GM23338 (cell line): Measurements from ENCODE around the gene CNOT1. TPM values are rescaled to one million over a fixed set of nuclear protein-coding genes. Genes with fewer than 3 reads are reported as not detected.

Source experiments
- ATAC-seq: fragments of 200-7000 bp; cut with Tn5 transposase; 3 replicates; pipeline ENCODE4 v1.9.1; 2020
- DNase-seq: peaks from one replicate; pipeline ENCODE4 v3.0.0-alpha.2; 2015; ENCODE audit warnings: low spot score
- H2AFZ ChIP-seq: fragments of 200-600 bp; sonication (generic); 2 replicates; pipeline ENCODE4 v1.8.0; 2016; ENCODE audit warnings: antibody characterized with exemption, mild to moderate bottlenecking, moderate library complexity
- H3F3A ChIP-seq: fragments of 200-600 bp; sonication (generic); replicated peaks from 2 replicates; pipeline ENCODE4 v1.8.0; 2017; ENCODE audit warnings: antibody characterized with exemption, mixed run types, low read depth
- H3K27ac ChIP-seq: fragments of 200-600 bp; sonication (generic); 2 replicates; pipeline ENCODE4 v1.6.1; 2016; ENCODE audit warnings: low read depth
- H3K27me3 ChIP-seq: fragments of 200-600 bp; sonication (generic); 2 replicates; pipeline ENCODE4 v1.8.0; 2016; ENCODE audit warnings: mild to moderate bottlenecking, mixed run types, moderate library complexity; ENCODE audit not compliant: insufficient read depth
- H3K36me3 ChIP-seq: fragments of 200-600 bp; sonication (generic); 2 replicates; pipeline ENCODE4 v1.8.0; 2016; ENCODE audit warnings: mild to moderate bottlenecking; ENCODE audit not compliant: insufficient read depth
- H3K4me1 ChIP-seq: fragments of 200-600 bp; sonication (generic); 2 replicates; pipeline ENCODE4 v1.8.0; 2016; ENCODE audit warnings: mild to moderate bottlenecking, moderate library complexity; ENCODE audit not compliant: insufficient read depth
- H3K4me2 ChIP-seq: fragments of 200-600 bp; sonication (generic); 2 replicates; pipeline ENCODE4 v1.7.1; 2017; ENCODE audit warnings: mixed run types
- H3K4me3 ChIP-seq: fragments of 200-600 bp; sonication (generic); 2 replicates; pipeline ENCODE4 v1.6.1; 2016; ENCODE audit warnings: mixed run types
- H3K79me2 ChIP-seq: fragments of 200-600 bp; sonication (generic); replicated peaks from 2 replicates; pipeline ENCODE4 v1.8.0; 2017; ENCODE audit warnings: mild to moderate bottlenecking; ENCODE audit not compliant: insufficient read depth
- H3K9me2 ChIP-seq: fragments of 200-600 bp; sonication (generic); 2 replicates; pipeline ENCODE4 v1.8.0; 2017; ENCODE audit not compliant: insufficient read depth
- H4K20me1 ChIP-seq: fragments of 200-600 bp; sonication (generic); replicated peaks from 2 replicates; pipeline ENCODE4 v1.8.0; 2017; ENCODE audit warnings: mild to moderate bottlenecking; ENCODE audit not compliant: insufficient read depth
- H3K27ac Mint-ChIP-seq: 2 replicates; pipeline ENCODE4 v1.8.0; 2020; ENCODE audit warnings: inconsistent platforms, mild to moderate bottlenecking, moderate library complexity, mixed read lengths
- H3K27me3 Mint-ChIP-seq: 3 replicates; pipeline ENCODE4 v1.8.0; 2022; ENCODE audit warnings: low read depth, mild to moderate bottlenecking, moderate library complexity, mixed read lengths, inconsistent platforms; ENCODE audit not compliant: insufficient read depth, poor library complexity
- H3K36me3 Mint-ChIP-seq: 3 replicates; pipeline ENCODE4 v1.8.0; 2021; ENCODE audit warnings: low read depth, mild to moderate bottlenecking, inconsistent platforms, moderate library complexity, mixed read lengths
- H3K4me1 Mint-ChIP-seq: 3 replicates; pipeline ENCODE4 v1.8.0; 2020; ENCODE audit warnings: mild to moderate bottlenecking, inconsistent platforms, mixed read lengths
- H3K4me3 Mint-ChIP-seq: 3 replicates; pipeline ENCODE4 v1.8.0; 2021; ENCODE audit warnings: moderate library complexity, mild to moderate bottlenecking, inconsistent platforms, mixed read lengths
- H3K9me3 Mint-ChIP-seq: 3 replicates; pipeline ENCODE4 v1.8.0; 2020; ENCODE audit warnings: moderate library complexity, mild to moderate bottlenecking, inconsistent platforms, mixed read lengths
- EZH2 ChIP-seq: fragments of 200-600 bp; sonication (generic); IDR thresholded peaks from one replicate; pipeline ENCODE4 v1.8.0; 2017; ENCODE audit warnings: antibody characterized with exemption, mild to moderate bottlenecking, low read depth; ENCODE audit not compliant: unreplicated experiment
- JUNB ChIP-seq: IDR thresholded peaks from one replicate; pipeline ENCODE4 v1.6.1; 2016; ENCODE audit warnings: antibody characterized with exemption; ENCODE audit not compliant: unreplicated experiment
- POLR2AphosphoS5 ChIP-seq: IDR thresholded peaks from 2 replicates; pipeline ENCODE4 v1.6.1; 2016; ENCODE audit warnings: antibody characterized with exemption, low read depth
- ZNF114 ChIP-seq: fragments of 250-450 bp; sonication (Bioruptor Pico); IDR thresholded peaks from 2 replicates; pipeline ENCODE4 v1.5.0; 2020; ENCODE audit warnings: mild to moderate bottlenecking, moderate library complexity
- ZNF331 ChIP-seq: fragments of 250-450 bp; sonication (Bioruptor Pico); IDR thresholded peaks from 2 replicates; pipeline ENCODE4 v1.5.0; 2020; ENCODE audit warnings: low read depth, mild to moderate bottlenecking, moderate library complexity
- polyA plus RNA-seq: library from polyadenylated mRNA; unstranded; fragments of >200 nt; fragmentation: Nextera tagmentation; extraction: Ambion mirVana; gene quantifications from 2 replicates; pipeline ENCODE4 v1.2.1, GENCODE V29; 2016
- total RNA-seq: library from RNA; depleted of rRNA; stranded (reverse); fragments of >200 nt; shearing (Covaris generic); gene quantifications from 2 replicates; pipeline ENCODE4 v1.2.3, GENCODE V29; 2014
- TF ChIP-seq, protein P1 (sequence below): IDR thresholded peaks from 2 replicates; pipeline ENCODE4 v1.6.1; 2016; ENCODE audit warnings: antibody characterized with exemption
- TF ChIP-seq, protein P2 (sequence below): IDR thresholded peaks from one replicate; pipeline ENCODE4 v1.6.1; 2018; ENCODE audit warnings: antibody characterized with exemption; ENCODE audit not compliant: unreplicated experiment
- TF ChIP-seq, protein P3 (sequence below): fragments of 250-450 bp; sonication (Bioruptor Pico); IDR thresholded peaks from 2 replicates; pipeline ENCODE4 v1.5.0; 2020; ENCODE audit warnings: mild to moderate bottlenecking, moderate library complexity

The CNOT1 gene
- total and polyA plus RNA-seq, 2 experiments from 2014 or later, result 59.2 to 298 TPM

DNA sequence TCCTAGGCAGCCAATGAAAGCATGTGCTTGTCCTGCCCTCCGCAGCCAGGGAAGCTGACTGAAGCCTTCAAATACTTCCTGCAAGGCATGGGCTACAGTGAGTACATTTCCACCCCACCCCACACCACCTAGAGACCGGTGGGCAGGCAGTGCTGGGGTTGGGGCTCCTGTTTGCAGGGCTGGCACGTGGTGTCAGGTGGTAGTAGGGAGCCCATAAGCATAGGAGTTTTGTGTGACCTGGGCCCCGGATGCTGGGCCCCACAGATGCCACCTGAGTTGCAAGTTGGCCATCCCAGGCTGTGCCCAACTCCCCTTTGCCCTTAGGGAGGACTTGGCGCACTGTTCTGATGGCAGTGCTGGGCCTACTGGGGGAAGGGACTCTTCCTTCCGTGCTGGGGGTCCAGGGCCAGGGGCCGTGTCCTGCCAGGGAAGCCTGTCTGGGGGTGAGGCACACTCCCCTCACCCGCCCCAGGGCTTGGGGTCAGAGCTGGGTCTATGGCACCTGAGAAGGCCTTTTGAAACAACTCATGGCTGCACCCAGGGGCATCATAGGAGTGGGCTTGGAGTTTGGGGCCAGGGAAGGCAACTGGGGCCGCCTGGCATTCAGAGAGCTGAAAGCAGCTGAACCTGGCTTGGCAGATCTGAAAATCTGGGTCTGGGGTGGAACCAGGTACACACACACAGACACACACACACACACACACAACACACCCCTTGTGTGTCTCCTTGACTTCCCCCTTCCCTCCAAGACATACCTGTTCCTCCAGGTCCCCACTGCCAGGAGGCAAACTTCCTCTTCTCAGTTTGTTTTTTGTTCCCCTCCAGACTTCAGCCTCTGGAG is 120.2 kb downstream of the CNOT1 start:
- 0 out of 2 replicates have a peak overlapping the region, but pooled peaks have one; percentile 30 for H3K27ac Mint-ChIP-seq
- ATAC-seq (no peak), DNase-seq (no peak)
- H3K4me2 ChIP-seq, result no peak overlapping the region
- no peaks in the 10 kb centered on the region for H3K27me3 ChIP-seq
- H3K79me2 ChIP-seq, result peaks cover 13% of the 10 kb centered on the region
- H3K4me1 Mint-ChIP-seq, result peaks cover 37% of the 10 kb centered on the region
- peaks cover 13% of the 10 kb centered on the region; the same call in 1 of the 3 replicates for H3K36me3 Mint-ChIP-seq
- peaks cover 24% of the 10 kb centered on the region for H3K27me3 Mint-ChIP-seq
- TF ChIP-seq POLR2AphosphoS5 (0 out of 2 replicates have a peak, but pooled peaks have one; percentile 6), JUNB (no peak)
- H3K4me3 Mint-ChIP-seq, result no peak overlapping the region
- H2AFZ ChIP-seq, result no peak overlapping the region
- H3K27ac ChIP-seq, result no peak overlapping the region
- H3K9me2 ChIP-seq, result no peaks in the 10 kb centered on the region
- H4K20me1 ChIP-seq, result peaks cover 3% of the 10 kb centered on the region; the same call in 1 of the 2 replicates
- no peaks in the 10 kb centered on the region; the same call in 2 of the 3 replicates for H3K9me3 Mint-ChIP-seq
- no peaks in the 10 kb centered on the region for H3K36me3 ChIP-seq
- 0 out of 2 replicates have a peak, but pooled peaks cover 4% of the 10 kb centered on the region for H3F3A ChIP-seq
- H3K4me3 ChIP-seq, result no peak overlapping the region
- peaks cover 9% of the 10 kb centered on the region; the same call in 1 of the 2 replicates for H3K4me1 ChIP-seq

DNA sequence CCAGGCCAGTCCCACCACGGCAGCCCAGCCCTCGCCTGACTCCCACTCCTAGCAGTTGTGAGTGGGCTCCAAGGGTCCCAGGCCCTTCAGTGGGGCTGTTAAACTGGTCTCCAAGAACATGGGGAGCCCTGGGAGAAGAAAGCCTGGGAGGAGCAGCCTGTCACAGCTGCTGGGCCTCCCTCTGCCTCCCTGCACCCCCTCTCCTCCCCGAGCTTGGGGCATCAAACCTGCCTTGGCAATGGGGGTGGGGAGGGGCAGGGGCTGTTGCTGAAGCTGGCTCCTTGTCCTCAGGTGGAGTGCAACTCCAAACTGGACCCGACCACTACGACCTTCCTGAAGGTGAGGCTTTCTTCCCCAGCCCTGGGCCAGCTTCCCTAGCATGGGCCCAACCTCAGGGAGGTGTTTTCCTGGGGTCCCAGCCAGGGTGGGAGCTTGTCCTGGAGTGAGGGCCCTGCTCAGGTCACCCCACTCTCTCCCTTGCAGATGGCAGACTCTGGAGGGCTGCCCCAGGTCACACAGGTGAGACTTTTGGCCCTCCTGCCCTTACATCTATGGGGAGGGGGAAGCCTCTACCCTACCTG is 120.9 kb downstream of the CNOT1 start:
- Histone ChIP-seq H3F3A (0 out of 2 replicates have a peak, but pooled peaks cover 4% of the 10 kb centered on the region), H3K4me1 (peaks cover 3% of the 10 kb centered on the region; the same call in 1 of the 2 replicates), H3K4me3 (no peak overlapping the region), H3K79me2 (peaks cover 6% of the 10 kb centered on the region), H3K27me3 (no peaks in the 10 kb centered on the region), H3K27ac (no peak overlapping the region), H3K36me3 (no peaks in the 10 kb centered on the region), H3K4me2 (no peak overlapping the region), H2AFZ (no peak overlapping the region), H4K20me1 (peaks cover 3% of the 10 kb centered on the region; the same call in 1 of the 2 replicates), H3K9me2 (no peaks in the 10 kb centered on the region)
- ATAC-seq, result no peak
- peaks cover 24% of the 10 kb centered on the region for H3K27me3 Mint-ChIP-seq
- no peak overlapping the region for H3K27ac Mint-ChIP-seq
- no peaks in the 10 kb centered on the region; the same call in 2 of the 3 replicates for H3K9me3 Mint-ChIP-seq
- H3K4me3 Mint-ChIP-seq, result no peak overlapping the region
- H3K4me1 Mint-ChIP-seq, result peaks cover 34% of the 10 kb centered on the region
- H3K36me3 Mint-ChIP-seq, result peaks cover 10% of the 10 kb centered on the region; the same call in 1 of the 3 replicates
- DNase-seq, result no peak
- TF ChIP-seq ZNF114 (no peak), ZNF331 (CRISPR knock-in tag) (no peak), EZH2 (no peak)
- TF ChIP-seq, protein P1, sequence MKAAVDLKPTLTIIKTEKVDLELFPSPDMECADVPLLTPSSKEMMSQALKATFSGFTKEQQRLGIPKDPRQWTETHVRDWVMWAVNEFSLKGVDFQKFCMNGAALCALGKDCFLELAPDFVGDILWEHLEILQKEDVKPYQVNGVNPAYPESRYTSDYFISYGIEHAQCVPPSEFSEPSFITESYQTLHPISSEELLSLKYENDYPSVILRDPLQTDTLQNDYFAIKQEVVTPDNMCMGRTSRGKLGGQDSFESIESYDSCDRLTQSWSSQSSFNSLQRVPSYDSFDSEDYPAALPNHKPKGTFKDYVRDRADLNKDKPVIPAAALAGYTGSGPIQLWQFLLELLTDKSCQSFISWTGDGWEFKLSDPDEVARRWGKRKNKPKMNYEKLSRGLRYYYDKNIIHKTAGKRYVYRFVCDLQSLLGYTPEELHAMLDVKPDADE, result no peak
- TF ChIP-seq, protein P2, sequence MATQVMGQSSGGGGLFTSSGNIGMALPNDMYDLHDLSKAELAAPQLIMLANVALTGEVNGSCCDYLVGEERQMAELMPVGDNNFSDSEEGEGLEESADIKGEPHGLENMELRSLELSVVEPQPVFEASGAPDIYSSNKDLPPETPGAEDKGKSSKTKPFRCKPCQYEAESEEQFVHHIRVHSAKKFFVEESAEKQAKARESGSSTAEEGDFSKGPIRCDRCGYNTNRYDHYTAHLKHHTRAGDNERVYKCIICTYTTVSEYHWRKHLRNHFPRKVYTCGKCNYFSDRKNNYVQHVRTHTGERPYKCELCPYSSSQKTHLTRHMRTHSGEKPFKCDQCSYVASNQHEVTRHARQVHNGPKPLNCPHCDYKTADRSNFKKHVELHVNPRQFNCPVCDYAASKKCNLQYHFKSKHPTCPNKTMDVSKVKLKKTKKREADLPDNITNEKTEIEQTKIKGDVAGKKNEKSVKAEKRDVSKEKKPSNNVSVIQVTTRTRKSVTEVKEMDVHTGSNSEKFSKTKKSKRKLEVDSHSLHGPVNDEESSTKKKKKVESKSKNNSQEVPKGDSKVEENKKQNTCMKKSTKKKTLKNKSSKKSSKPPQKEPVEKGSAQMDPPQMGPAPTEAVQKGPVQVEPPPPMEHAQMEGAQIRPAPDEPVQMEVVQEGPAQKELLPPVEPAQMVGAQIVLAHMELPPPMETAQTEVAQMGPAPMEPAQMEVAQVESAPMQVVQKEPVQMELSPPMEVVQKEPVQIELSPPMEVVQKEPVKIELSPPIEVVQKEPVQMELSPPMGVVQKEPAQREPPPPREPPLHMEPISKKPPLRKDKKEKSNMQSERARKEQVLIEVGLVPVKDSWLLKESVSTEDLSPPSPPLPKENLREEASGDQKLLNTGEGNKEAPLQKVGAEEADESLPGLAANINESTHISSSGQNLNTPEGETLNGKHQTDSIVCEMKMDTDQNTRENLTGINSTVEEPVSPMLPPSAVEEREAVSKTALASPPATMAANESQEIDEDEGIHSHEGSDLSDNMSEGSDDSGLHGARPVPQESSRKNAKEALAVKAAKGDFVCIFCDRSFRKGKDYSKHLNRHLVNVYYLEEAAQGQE, result no peak
- TF ChIP-seq, protein P3, sequence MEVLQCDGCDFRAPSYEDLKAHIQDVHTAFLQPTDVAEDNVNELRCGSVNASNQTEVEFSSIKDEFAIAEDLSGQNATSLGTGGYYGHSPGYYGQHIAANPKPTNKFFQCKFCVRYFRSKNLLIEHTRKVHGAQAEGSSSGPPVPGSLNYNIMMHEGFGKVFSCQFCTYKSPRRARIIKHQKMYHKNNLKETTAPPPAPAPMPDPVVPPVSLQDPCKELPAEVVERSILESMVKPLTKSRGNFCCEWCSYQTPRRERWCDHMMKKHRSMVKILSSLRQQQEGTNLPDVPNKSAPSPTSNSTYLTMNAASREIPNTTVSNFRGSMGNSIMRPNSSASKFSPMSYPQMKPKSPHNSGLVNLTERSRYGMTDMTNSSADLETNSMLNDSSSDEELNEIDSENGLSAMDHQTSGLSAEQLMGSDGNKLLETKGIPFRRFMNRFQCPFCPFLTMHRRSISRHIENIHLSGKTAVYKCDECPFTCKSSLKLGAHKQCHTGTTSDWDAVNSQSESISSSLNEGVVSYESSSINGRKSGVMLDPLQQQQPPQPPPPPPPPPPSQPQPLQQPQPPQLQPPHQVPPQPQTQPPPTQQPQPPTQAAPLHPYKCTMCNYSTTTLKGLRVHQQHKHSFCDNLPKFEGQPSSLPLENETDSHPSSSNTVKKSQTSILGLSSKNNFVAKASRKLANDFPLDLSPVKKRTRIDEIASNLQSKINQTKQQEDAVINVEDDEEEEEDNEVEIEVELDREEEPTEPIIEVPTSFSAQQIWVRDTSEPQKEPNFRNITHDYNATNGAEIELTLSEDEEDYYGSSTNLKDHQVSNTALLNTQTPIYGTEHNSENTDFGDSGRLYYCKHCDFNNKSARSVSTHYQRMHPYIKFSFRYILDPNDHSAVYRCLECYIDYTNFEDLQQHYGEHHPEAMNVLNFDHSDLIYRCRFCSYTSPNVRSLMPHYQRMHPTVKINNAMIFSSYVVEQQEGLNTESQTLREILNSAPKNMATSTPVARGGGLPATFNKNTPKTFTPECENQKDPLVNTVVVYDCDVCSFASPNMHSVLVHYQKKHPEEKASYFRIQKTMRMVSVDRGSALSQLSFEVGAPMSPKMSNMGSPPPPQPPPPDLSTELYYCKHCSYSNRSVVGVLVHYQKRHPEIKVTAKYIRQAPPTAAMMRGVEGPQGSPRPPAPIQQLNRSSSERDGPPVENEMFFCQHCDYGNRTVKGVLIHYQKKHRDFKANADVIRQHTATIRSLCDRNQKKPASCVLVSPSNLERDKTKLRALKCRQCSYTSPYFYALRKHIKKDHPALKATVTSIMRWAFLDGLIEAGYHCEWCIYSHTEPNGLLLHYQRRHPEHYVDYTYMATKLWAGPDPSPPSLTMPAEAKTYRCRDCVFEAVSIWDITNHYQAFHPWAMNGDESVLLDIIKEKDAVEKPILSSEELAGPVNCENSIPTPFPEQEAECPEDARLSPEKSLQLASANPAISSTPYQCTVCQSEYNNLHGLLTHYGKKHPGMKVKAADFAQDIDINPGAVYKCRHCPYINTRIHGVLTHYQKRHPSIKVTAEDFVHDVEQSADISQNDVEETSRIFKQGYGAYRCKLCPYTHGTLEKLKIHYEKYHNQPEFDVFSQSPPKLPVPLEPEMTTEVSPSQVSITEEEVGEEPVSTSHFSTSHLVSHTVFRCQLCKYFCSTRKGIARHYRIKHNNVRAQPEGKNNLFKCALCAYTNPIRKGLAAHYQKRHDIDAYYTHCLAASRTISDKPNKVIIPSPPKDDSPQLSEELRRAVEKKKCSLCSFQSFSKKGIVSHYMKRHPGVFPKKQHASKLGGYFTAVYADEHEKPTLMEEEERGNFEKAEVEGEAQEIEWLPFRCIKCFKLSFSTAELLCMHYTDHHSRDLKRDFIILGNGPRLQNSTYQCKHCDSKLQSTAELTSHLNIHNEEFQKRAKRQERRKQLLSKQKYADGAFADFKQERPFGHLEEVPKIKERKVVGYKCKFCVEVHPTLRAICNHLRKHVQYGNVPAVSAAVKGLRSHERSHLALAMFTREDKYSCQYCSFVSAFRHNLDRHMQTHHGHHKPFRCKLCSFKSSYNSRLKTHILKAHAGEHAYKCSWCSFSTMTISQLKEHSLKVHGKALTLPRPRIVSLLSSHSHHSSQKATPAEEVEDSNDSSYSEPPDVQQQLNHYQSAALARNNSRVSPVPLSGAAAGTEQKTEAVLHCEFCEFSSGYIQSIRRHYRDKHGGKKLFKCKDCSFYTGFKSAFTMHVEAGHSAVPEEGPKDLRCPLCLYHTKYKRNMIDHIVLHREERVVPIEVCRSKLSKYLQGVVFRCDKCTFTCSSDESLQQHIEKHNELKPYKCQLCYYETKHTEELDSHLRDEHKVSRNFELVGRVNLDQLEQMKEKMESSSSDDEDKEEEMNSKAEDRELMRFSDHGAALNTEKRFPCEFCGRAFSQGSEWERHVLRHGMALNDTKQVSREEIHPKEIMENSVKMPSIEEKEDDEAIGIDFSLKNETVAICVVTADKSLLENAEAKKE (CRISPR knock-in tag), result no peak
